ENCODE data around the gene GSG1L2.

GRCh38 chr17:9809409-9809808, 12.5 kb downstream of the GSG1L2 start:
- TF ChIP-seq POLR2A (IDR thresholded peaks at IDR 0.05; ENCODE audit: low read depth, low read length): no peak
- TF ChIP-seq CTCF (conservative IDR thresholded peaks at IDR 0.05; ENCODE audit: low read depth, low read length): no peak
- no peak for TF ChIP-seq RAD21 (IDR thresholded peaks at IDR 0.05; ENCODE audit: low read length)
- peak; percentile 61 for TF ChIP-seq MAFK (IDR thresholded peaks at IDR 0.05; ENCODE audit: low read depth, low read length)
- TF ChIP-seq CHD1 (IDR thresholded peaks at IDR 0.05; ENCODE audit: low read depth, low read length): no peak
- TF ChIP-seq RCOR1 (IDR thresholded peaks at IDR 0.05; ENCODE audit: insufficient replicate concordance, low read length): no peak
- TF ChIP-seq RFX5 (IDR thresholded peaks at IDR 0.05; ENCODE audit: low read depth, low read length): no peak
- TF ChIP-seq USF2 (IDR thresholded peaks at IDR 0.05; ENCODE audit: low read depth, low read length): no peak
- no peak for TF ChIP-seq CEBPB (IDR thresholded peaks at IDR 0.05; ENCODE audit: low read depth, low read length)
- TF ChIP-seq NFE2L2 (IDR thresholded peaks at IDR 0.05; ENCODE audit: low read depth, low read length): no peak
- TF ChIP-seq, protein P1, sequence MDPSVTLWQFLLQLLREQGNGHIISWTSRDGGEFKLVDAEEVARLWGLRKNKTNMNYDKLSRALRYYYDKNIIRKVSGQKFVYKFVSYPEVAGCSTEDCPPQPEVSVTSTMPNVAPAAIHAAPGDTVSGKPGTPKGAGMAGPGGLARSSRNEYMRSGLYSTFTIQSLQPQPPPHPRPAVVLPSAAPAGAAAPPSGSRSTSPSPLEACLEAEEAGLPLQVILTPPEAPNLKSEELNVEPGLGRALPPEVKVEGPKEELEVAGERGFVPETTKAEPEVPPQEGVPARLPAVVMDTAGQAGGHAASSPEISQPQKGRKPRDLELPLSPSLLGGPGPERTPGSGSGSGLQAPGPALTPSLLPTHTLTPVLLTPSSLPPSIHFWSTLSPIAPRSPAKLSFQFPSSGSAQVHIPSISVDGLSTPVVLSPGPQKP (IDR thresholded peaks at IDR 0.05; ENCODE audit: borderline replicate concordance, low read depth, low read length): no peak
- TF ChIP-seq MXI1 (IDR thresholded peaks at IDR 0.05; ENCODE audit: borderline replicate concordance, low read depth, low read length): no peak
- TF ChIP-seq BHLHE40 (IDR thresholded peaks at IDR 0.05; ENCODE audit: low read depth, low read length): no peak
- no peak for TF ChIP-seq SMC3 (IDR thresholded peaks at IDR 0.05; ENCODE audit: low read depth, low read length)

All from IMR-90 (cell line).